Tibial nerve (tissue), 4 donors: ENCODE data around the gene OAS2. TPM values are rescaled to one million over a fixed set of nuclear protein-coding genes. Genes with fewer than 3 reads are reported as not detected.
A peak's percentile ranks its signal among the peaks of the same experiment; 100 is the strongest.

Source experiments
- DNase-seq, 2 donors: peaks; one replicate each; pipeline ENCODE4 v3.0.0-alpha.2; 2019; ENCODE audit warnings: low spot score in 2 of 2
- H3K27ac ChIP-seq, 4 donors: fragments of 200-600 bp; sonication (generic) in 3 of 4; one replicate each; pipeline ENCODE4 v1.5.1; 2017 to 2019; ENCODE audit warnings: mild to moderate bottlenecking in 1 of 4
- H3K27me3 ChIP-seq, 2 donors: fragments of 200-600 bp; sonication (generic) in 1 of 2; one replicate each; pipeline versions ENCODE4 v1.5.1 to v1.6.0; 2017 to 2019
- H3K36me3 ChIP-seq, 3 donors: fragments of 200-600 bp; sonication (generic); one replicate each; pipeline ENCODE4 v1.5.1; 2018 to 2019
- H3K4me1 ChIP-seq, 4 donors: fragments of 200-600 bp; sonication (generic) in 3 of 4; one replicate each; pipeline ENCODE4 v1.5.1; 2017 to 2019
- H3K4me3 ChIP-seq, 4 donors: fragments of 200-600 bp; sonication (generic) in 3 of 4; one replicate each; pipeline ENCODE4 v1.5.1; 2017 to 2019; ENCODE audit warnings: mild to moderate bottlenecking in 1 of 4, moderate library complexity in 1 of 4
- H3K9me3 ChIP-seq, 4 donors: fragments of 200-600 bp; sonication (generic) in 3 of 4; one replicate each; pipeline ENCODE4 v1.5.1; 2017 to 2019
- CTCF ChIP-seq, 5 experiments: fragments of 200-600 bp in 3 of 5; fragments of 450-650 bp in 2 of 5; sonication (generic) in 3 of 5; IDR thresholded peaks; one replicate each; pipeline ENCODE4 v1.5.1; 2016 to 2019; ENCODE audit warnings: antibody characterized with exemption in 5 of 5, mild to moderate bottlenecking in 3 of 5, moderate library complexity in 2 of 5
- EP300 ChIP-seq, 2 donors: sonication (generic); formaldehyde crosslinking; IDR thresholded peaks; one replicate each; pipeline ENCODE4 v1.6.1; 2017; ENCODE audit warnings: antibody characterized with exemption in 2 of 2, mild to moderate bottlenecking in 1 of 2
- POLR2A ChIP-seq, 2 donors: fragments of 450-650 bp; IDR thresholded peaks; one replicate each; pipeline ENCODE4 v1.6.1; 2017; ENCODE audit warnings: antibody characterized with exemption in 2 of 2, mild to moderate bottlenecking in 2 of 2, moderate library complexity in 2 of 2
- WGBS, 2 donors: methylation state at CpG; one replicate each; pipeline ENCODE4 v1.1.5; 2018; 5-methylcytosine and 5-hydroxymethylcytosine counted together
- total RNA-seq, 4 donors: library from RNA; depleted of rRNA; stranded (reverse); fragments of >200 nt; gene quantifications; one replicate each; pipeline ENCODE4 v1.1.0, GENCODE V29; 2016

Gene OAS2
- total RNA-seq, 4 donors from 2014 or later = 3.1 to 28.4 (median 6.3) TPM

- Histone ChIP-seq H3K4me1 (peaks cover 3 to 22% (median 13%) of the 10 kb centered on the region in 4 donors), H3K27ac (peak within 1 kb of the TSS in 3 of 4 donors; percentile 73 to 84 (median 75)), H3K36me3 (no peaks in the 10 kb centered on the region), H3K9me3 (no peaks in the 10 kb centered on the region), H3K27me3 (no peaks in the 10 kb centered on the region), H3K4me3 (peak within 1 kb of the TSS; percentile 51 to 83 (median 80))
- DNase-seq = peak; percentile 72 to 78
- 8 to 13% methylated on average over 39 to 49 of the region's 50 CpGs for WGBS, 2 donors
- TF ChIP-seq EP300 (IDR thresholded peaks at IDR 0.05) (peak; percentile 26 to 65), CTCF (IDR thresholded peaks at IDR 0.05) (no peak), POLR2A (IDR thresholded peaks at IDR 0.05) (no peak)
Measured at GRCh38 chr12:112937741-112938719, 40.3 kb upstream of the OAS2 start, which contains the start of gene OAS3. TSS of gene OAS3 (plus strand) at chr12:112938474. CDS start at chr12:112938531, 57 bp downstream.

- H3K36me3 ChIP-seq = peaks cover 0 to 7% (median 0%) of the 10 kb centered on the region in 3 donors
- DNase-seq = no peak
- no peak for TF ChIP-seq CTCF (IDR thresholded peaks at IDR 0.05)
- TF ChIP-seq POLR2A (IDR thresholded peaks at IDR 0.05) = no peak
- TF ChIP-seq EP300 (IDR thresholded peaks at IDR 0.05) = no peak
- 22 to 25% methylated on average over 11 of the region's 11 CpGs for WGBS, 2 donors
- H3K9me3 ChIP-seq = no peaks in the 10 kb centered on the region
- H3K4me3 ChIP-seq = peak overlapping the region; percentile 51 to 83 (median 80)
- no peaks in the 10 kb centered on the region for H3K27me3 ChIP-seq
- peak overlapping the region in 3 of 4 donors; percentile 73 to 84 (median 75) for H3K27ac ChIP-seq
- peaks cover 3 to 22% (median 13%) of the 10 kb centered on the region in 4 donors for H3K4me1 ChIP-seq
Measured at GRCh38 chr12:112938751-112939150, 39.6 kb upstream of the OAS2 start.

- WGBS, 2 donors = 46 to 55% methylated on average over 7 of the region's 7 CpGs
- Histone ChIP-seq H3K27me3 (no peaks in the 10 kb centered on the region), H3K9me3 (no peaks in the 10 kb centered on the region), H3K4me3 (no peak overlapping the region), H3K27ac (no peak overlapping the region), H3K36me3 (peaks cover 0 to 18% (median 0%) of the 10 kb centered on the region in 3 donors), H3K4me1 (peaks cover 3 to 22% (median 13%) of the 10 kb centered on the region in 4 donors)
- no peak for TF ChIP-seq EP300 (IDR thresholded peaks at IDR 0.05)
- TF ChIP-seq POLR2A (IDR thresholded peaks at IDR 0.05) = no peak
- TF ChIP-seq CTCF (IDR thresholded peaks at IDR 0.05) = no peak
- no peak for DNase-seq
Measured at GRCh38 chr12:112939761-112940381, 38.4 kb upstream of the OAS2 start.

GRCh38 chr12:112941528-112942335, 36.6 kb upstream of the OAS2 start:
- Histone ChIP-seq H3K27ac (no peak overlapping the region), H3K27me3 (no peaks in the 10 kb centered on the region), H3K9me3 (no peaks in the 10 kb centered on the region), H3K4me3 (no peak overlapping the region), H3K4me1 (peaks cover 3 to 22% (median 13%) of the 10 kb centered on the region in 4 donors), H3K36me3 (peaks cover 0 to 37% (median 0%) of the 10 kb centered on the region in 3 donors)
- 84 to 85% methylated on average over 8 to 14 of the region's 16 CpGs for WGBS, 2 donors
- no peak for DNase-seq
- TF ChIP-seq POLR2A (IDR thresholded peaks at IDR 0.05) (no peak), EP300 (IDR thresholded peaks at IDR 0.05) (no peak), CTCF (IDR thresholded peaks at IDR 0.05) (no peak)
